ENCODE measurements around the gene LMO2.

DNA sequence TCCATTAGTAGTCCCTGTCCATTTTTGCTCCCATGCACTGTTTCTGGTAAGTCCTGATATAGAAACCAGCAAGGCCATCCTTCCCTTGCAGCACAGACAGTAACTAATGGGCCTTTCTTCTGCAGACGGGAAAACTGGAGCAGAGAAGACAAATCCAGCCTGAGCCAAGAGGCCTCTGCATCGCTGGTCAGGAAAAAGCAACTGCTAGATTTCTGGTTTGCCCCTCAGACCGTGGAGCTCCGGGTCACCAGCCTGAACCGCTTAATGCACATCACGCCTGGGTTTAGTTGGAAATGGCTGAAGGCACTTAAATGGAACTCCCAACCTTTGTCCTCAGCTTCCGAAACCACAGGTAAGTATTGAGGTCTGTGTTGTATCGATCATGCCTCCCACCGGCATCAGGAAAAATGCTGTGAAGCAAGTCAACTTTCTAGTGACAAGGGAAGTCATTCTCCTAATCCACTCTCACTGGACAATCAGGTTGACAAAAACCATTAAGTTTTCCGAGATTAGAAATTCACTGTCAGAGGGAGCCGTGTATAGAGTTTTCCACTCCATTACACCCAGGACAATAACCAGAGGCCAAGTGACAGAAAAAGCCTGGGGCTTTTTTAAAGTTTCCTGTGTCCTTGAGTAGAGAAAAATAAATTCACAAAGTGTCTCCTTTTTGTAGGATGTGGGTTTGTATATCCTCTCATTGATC, 14.8 kb upstream of the LMO2 start:
- TF ChIP-seq, protein P1, sequence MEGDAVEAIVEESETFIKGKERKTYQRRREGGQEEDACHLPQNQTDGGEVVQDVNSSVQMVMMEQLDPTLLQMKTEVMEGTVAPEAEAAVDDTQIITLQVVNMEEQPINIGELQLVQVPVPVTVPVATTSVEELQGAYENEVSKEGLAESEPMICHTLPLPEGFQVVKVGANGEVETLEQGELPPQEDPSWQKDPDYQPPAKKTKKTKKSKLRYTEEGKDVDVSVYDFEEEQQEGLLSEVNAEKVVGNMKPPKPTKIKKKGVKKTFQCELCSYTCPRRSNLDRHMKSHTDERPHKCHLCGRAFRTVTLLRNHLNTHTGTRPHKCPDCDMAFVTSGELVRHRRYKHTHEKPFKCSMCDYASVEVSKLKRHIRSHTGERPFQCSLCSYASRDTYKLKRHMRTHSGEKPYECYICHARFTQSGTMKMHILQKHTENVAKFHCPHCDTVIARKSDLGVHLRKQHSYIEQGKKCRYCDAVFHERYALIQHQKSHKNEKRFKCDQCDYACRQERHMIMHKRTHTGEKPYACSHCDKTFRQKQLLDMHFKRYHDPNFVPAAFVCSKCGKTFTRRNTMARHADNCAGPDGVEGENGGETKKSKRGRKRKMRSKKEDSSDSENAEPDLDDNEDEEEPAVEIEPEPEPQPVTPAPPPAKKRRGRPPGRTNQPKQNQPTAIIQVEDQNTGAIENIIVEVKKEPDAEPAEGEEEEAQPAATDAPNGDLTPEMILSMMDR (IDR thresholded peaks at IDR 0.05) = no peak
- TF ChIP-seq POLR2A (IDR thresholded peaks at IDR 0.05) (no peak), EP300 (IDR thresholded peaks at IDR 0.05) (no peak)
